H9 (cell line): ENCODE results near the gene BFSP2. TPM values are rescaled to one million over a fixed set of nuclear protein-coding genes. Genes with fewer than 3 reads are reported as not detected.
A peak's percentile ranks its signal among the peaks of the same experiment; 100 is the strongest.

ENCODE experiments used
- DNase-seq: peaks from one replicate; pipeline ENCODE4 v3.0.0-alpha.2; 2017
- H2AFZ ChIP-seq: one replicate; pipeline ENCODE4 v1.6.1; 2013; ENCODE audit warnings: mild to moderate bottlenecking, low read length, control low read depth, moderate library complexity
- H2AK5ac ChIP-seq: 2 replicates; pipeline ENCODE4 v1.6.1; 2013; ENCODE audit warnings: low read length, control low read depth, mixed read lengths; ENCODE audit not compliant: insufficient read length
- H2BK120ac ChIP-seq: one replicate; pipeline ENCODE4 v1.6.1; 2013; ENCODE audit warnings: low read depth, mild to moderate bottlenecking, low read length, control low read depth, inconsistent platforms; ENCODE audit not compliant: poor library complexity, severe bottlenecking
- H2BK12ac ChIP-seq: 2 replicates; pipeline ENCODE4 v1.6.1; 2013; ENCODE audit warnings: low read length, control low read depth, mixed read lengths, low read depth; ENCODE audit not compliant: insufficient read length
- H2BK15ac ChIP-seq: 2 replicates; pipeline ENCODE4 v1.6.1; 2013; ENCODE audit warnings: low read depth, low read length, control low read depth
- H2BK20ac ChIP-seq: one replicate; pipeline ENCODE4 v1.6.1; 2013; ENCODE audit warnings: low read depth, mild to moderate bottlenecking, low read length, control low read depth, inconsistent platforms; ENCODE audit not compliant: poor library complexity, severe bottlenecking
- H2BK5ac ChIP-seq: 2 replicates; pipeline ENCODE4 v1.6.1; 2013; ENCODE audit warnings: low read length, control low read depth, mixed read lengths; ENCODE audit not compliant: insufficient read length
- H3K14ac ChIP-seq: 2 replicates; pipeline ENCODE4 v1.6.1; 2013; ENCODE audit warnings: low read length, control low read depth; ENCODE audit not compliant: insufficient read depth
- H3K18ac ChIP-seq: 2 replicates; pipeline ENCODE4 v1.6.1; 2013; ENCODE audit warnings: low read depth, mild to moderate bottlenecking, mixed read lengths, low read length, control low read depth; ENCODE audit not compliant: insufficient read length
- H3K23ac ChIP-seq: 2 replicates; pipeline ENCODE4 v1.6.1; 2013; ENCODE audit warnings: low read length, control low read depth, mixed read lengths, low read depth; ENCODE audit not compliant: insufficient read length
- H3K23me2 ChIP-seq: 2 replicates; pipeline ENCODE4 v1.6.1; 2013; ENCODE audit warnings: low read depth, mild to moderate bottlenecking, mixed read lengths, low read length, control low read depth; ENCODE audit not compliant: insufficient read length, poor library complexity, severe bottlenecking
- H3K27ac ChIP-seq: 2 replicates; pipeline ENCODE4 v1.5.1; 2013; ENCODE audit warnings: low read length, control low read depth, mixed read lengths, low read depth; ENCODE audit not compliant: insufficient read length
- H3K27me3 ChIP-seq: 2 replicates; pipeline ENCODE4 v1.6.1; 2013; ENCODE audit warnings: low read length, control low read depth, inconsistent platforms; ENCODE audit not compliant: insufficient read depth
- H3K4ac ChIP-seq: 2 replicates; pipeline ENCODE4 v1.6.1; 2013; ENCODE audit warnings: low read depth, mild to moderate bottlenecking, control low read depth, inconsistent platforms, low read length, moderate library complexity
- H3K4me1 ChIP-seq: 2 replicates; pipeline ENCODE4 v1.6.1; 2013; ENCODE audit warnings: low read length, control low read depth, inconsistent platforms; ENCODE audit not compliant: insufficient read depth
- H3K4me2 ChIP-seq: 2 replicates; pipeline ENCODE4 v1.6.1; 2013; ENCODE audit warnings: low read length, control low read depth, mixed read lengths; ENCODE audit not compliant: insufficient read length, insufficient read depth
- H3K56ac ChIP-seq: 2 replicates; pipeline ENCODE4 v1.6.1; 2013; ENCODE audit warnings: low read depth, mild to moderate bottlenecking, mixed read lengths, low read length, control low read depth; ENCODE audit not compliant: insufficient read length
- H3K79me1 ChIP-seq: 2 replicates; pipeline ENCODE4 v1.6.1; 2013; ENCODE audit warnings: low read depth, mild to moderate bottlenecking, moderate library complexity, low read length, control low read depth, inconsistent platforms; ENCODE audit not compliant: insufficient read depth, poor library complexity, severe bottlenecking
- H3K79me2 ChIP-seq: 2 replicates; pipeline ENCODE4 v1.6.1; 2013; ENCODE audit warnings: low read length, control low read depth, inconsistent platforms; ENCODE audit not compliant: insufficient read depth
- H3K9ac ChIP-seq: 2 replicates; pipeline ENCODE4 v1.6.1; 2013; ENCODE audit warnings: low read length, control low read depth, mixed read lengths; ENCODE audit not compliant: insufficient read length; ENCODE audit errors: extremely low read depth
- H3K9me3 ChIP-seq: one replicate; pipeline ENCODE4 v1.6.1; 2013; ENCODE audit warnings: low read depth, low read length, inconsistent platforms; ENCODE audit not compliant: control insufficient read depth
- H3T11ph ChIP-seq: one replicate; pipeline ENCODE4 v1.6.1; 2013; ENCODE audit warnings: mild to moderate bottlenecking, low read length, control low read depth, inconsistent platforms
- H4K20me1 ChIP-seq: one replicate; pipeline ENCODE4 v1.6.1; 2013; ENCODE audit not compliant: control insufficient read depth, insufficient read length, insufficient read depth
- H4K5ac ChIP-seq: 2 replicates; pipeline ENCODE4 v1.6.1; 2013; ENCODE audit warnings: low read depth, mild to moderate bottlenecking, mixed read lengths, low read length, control low read depth; ENCODE audit not compliant: insufficient read length
- H4K8ac ChIP-seq: replicated peaks from 2 replicates; pipeline ENCODE4 v1.6.1; 2013; ENCODE audit warnings: low read length, control low read depth, mixed read lengths, low read depth; ENCODE audit not compliant: insufficient read length
- H4K91ac ChIP-seq: 2 replicates; pipeline ENCODE4 v1.6.1; 2013; ENCODE audit warnings: low read depth, mild to moderate bottlenecking, moderate library complexity, mixed read lengths, low read length, control low read depth; ENCODE audit not compliant: insufficient read length
- H3K27ac Mint-ChIP-seq, 3 experiments: 2 replicates in 2 of 3; 3 replicates in 1 of 3; pipeline ENCODE4 v1.8.0; 2020 to 2021; ENCODE audit warnings: mixed read lengths in 3 of 3, mild to moderate bottlenecking in 1 of 3, moderate library complexity in 1 of 3
- H3K27me3 Mint-ChIP-seq: 2 replicates; pipeline ENCODE4 v1.8.0; 2021; ENCODE audit warnings: low read depth, mild to moderate bottlenecking, moderate library complexity, mixed read lengths
- H3K36me3 Mint-ChIP-seq, 3 experiments: 2 replicates in 2 of 3; 3 replicates in 1 of 3; pipeline ENCODE4 v1.8.0; 2020 to 2021; ENCODE audit warnings: low read depth in 3 of 3, mixed read lengths in 3 of 3; ENCODE audit not compliant: insufficient read depth in 1 of 3
- H3K4me1 Mint-ChIP-seq, 2 experiments: 2 replicates each; pipeline ENCODE4 v1.8.0; 2020; ENCODE audit warnings: mixed read lengths in 2 of 2
- H3K4me3 Mint-ChIP-seq, 2 experiments: 2 replicates in 1 of 2; 3 replicates in 1 of 2; pipeline ENCODE4 v1.8.0; 2020 to 2021; ENCODE audit warnings: mild to moderate bottlenecking in 2 of 2, mixed read lengths in 2 of 2, moderate library complexity in 1 of 2
- H3K9me3 Mint-ChIP-seq, 2 experiments: 2 replicates in 1 of 2; 3 replicates in 1 of 2; pipeline ENCODE4 v1.8.0; 2020; ENCODE audit warnings: mild to moderate bottlenecking in 2 of 2, mixed read lengths in 2 of 2, moderate library complexity in 1 of 2
- WGBS: extraction: QIAGEN DNeasy Blood & Tissue Kit; methylation state at CpG from one replicate; pipeline ENCODE4 v1.1.7; 2013; ENCODE audit warnings: missing lambda C conversion rate, low lambda C conversion rate, mixed read lengths; ENCODE audit not compliant: insufficient read length; ENCODE audit errors: extremely low coverage; 5-methylcytosine and 5-hydroxymethylcytosine counted together
- total RNA-seq: library from RNA; stranded (reverse); gene quantifications from 2 replicates; pipeline ENCODE4 v1.2.1, GENCODE V29; 2021
- TF ChIP-seq, protein P1 (sequence below): fragments of 200-600 bp; sonication (generic); conservative IDR thresholded peaks from 3 replicates; pipeline ENCODE4 v1.8.0; 2021; ENCODE audit warnings: antibody characterized with exemption, mild to moderate bottlenecking

Gene BFSP2
- total RNA-seq, 1 experiment from 2014 or later = not detected

DNA sequence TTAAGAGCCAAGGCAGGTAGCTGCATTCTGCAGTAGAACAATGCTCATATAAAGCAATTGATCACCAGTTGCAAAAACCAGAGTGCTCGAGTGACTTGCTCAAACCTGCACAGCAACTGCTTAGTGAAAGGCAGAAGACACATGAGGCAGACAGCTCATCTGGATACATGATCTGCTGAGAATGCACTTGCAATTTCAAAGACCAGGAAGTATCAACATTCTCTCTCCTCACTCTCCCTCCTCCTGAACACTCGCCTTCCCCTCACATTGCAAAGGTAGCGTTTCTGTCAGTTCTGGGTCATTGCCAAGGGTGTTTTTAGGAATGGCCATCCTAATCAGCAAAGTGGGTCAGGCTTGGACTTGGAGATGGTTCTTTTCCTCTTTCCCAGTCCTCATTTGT is 61.0 kb downstream of the BFSP2 start:
- Histone ChIP-seq H4K8ac (no peak overlapping the region), H3T11ph (no peak overlapping the region), H2AFZ (no peak overlapping the region), H3K9me3 (no peaks in the 10 kb centered on the region), H3K23ac (no peak overlapping the region), H3K14ac (no peak overlapping the region), H3K4me2 (no peak overlapping the region), H2BK120ac (no peak overlapping the region), H2BK12ac (no peak overlapping the region), H3K4me1 (peaks cover 2% of the 10 kb centered on the region; the same call in 1 of the 2 replicates), H4K91ac (no peak overlapping the region), H3K79me1 (no peaks in the 10 kb centered on the region), H3K56ac (no peak overlapping the region), H4K5ac (no peak overlapping the region), H3K79me2 (no peaks in the 10 kb centered on the region), H4K20me1 (no peaks in the 10 kb centered on the region), H3K9ac (no peak overlapping the region), H2BK20ac (no peak overlapping the region), H2BK5ac (no peak overlapping the region), H3K27me3 (no peaks in the 10 kb centered on the region), H3K27ac (no peak overlapping the region), H3K23me2 (no peaks in the 10 kb centered on the region), H3K18ac (no peak overlapping the region), H3K4ac (no peak overlapping the region), H2AK5ac (no peak overlapping the region), H2BK15ac (no peak overlapping the region)
- Mint-ChIP-seq H3K9me3 (no peaks in the 10 kb centered on the region), H3K4me3 (no peak overlapping the region), H3K27ac (peak overlapping the region in 1 of 3 experiments; percentile 77; a peak in 1 of 7 replicates), H3K36me3 (no peaks in the 10 kb centered on the region), H3K27me3 (no peaks in the 10 kb centered on the region), H3K4me1 (peaks cover 15 to 25% of the 10 kb centered on the region in 2 experiments)
- TF ChIP-seq, protein P1, sequence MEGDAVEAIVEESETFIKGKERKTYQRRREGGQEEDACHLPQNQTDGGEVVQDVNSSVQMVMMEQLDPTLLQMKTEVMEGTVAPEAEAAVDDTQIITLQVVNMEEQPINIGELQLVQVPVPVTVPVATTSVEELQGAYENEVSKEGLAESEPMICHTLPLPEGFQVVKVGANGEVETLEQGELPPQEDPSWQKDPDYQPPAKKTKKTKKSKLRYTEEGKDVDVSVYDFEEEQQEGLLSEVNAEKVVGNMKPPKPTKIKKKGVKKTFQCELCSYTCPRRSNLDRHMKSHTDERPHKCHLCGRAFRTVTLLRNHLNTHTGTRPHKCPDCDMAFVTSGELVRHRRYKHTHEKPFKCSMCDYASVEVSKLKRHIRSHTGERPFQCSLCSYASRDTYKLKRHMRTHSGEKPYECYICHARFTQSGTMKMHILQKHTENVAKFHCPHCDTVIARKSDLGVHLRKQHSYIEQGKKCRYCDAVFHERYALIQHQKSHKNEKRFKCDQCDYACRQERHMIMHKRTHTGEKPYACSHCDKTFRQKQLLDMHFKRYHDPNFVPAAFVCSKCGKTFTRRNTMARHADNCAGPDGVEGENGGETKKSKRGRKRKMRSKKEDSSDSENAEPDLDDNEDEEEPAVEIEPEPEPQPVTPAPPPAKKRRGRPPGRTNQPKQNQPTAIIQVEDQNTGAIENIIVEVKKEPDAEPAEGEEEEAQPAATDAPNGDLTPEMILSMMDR = no peak
- no CpG with 5 or more reads among the region's 3 CpGs for WGBS
- DNase-seq = no peak
